DMS153 treated with DMSO at 0.1 percent for 48 hours (cell line): Measurements from ENCODE around the gene TBC1D1.

Experiments used
- DNase-seq: peaks from one replicate; lab custom pipeline; 2025; ENCODE audit not compliant: unreplicated experiment; lab: John Stamatoyannopoulos, UW

Gene TBC1D1

GRCh38 chr4:38075370-38076152 lies 184.7 kb downstream of the TBC1D1 start:
- DNase-seq, result no peak

GRCh38 chr4:38076153-38076669 lies 185.3 kb downstream of the TBC1D1 start:
- DNase-seq, result no peak

GRCh38 chr4:38077791-38078489 lies 187.1 kb downstream of the TBC1D1 start:
- no peak for DNase-seq

- DNase-seq, result no peak
These were observed 187.9 kb downstream of the TBC1D1 start for GRCh38 chr4:38078590-38079421.

- no peak for DNase-seq
These were observed 189.4 kb downstream of the TBC1D1 start for GRCh38 chr4:38080061-38080974.

- no peak for DNase-seq
These were observed 191.1 kb downstream of the TBC1D1 start for GRCh38 chr4:38082021-38082420.

GRCh38 chr4:38082424-38083385 lies 191.8 kb downstream of the TBC1D1 start:
- DNase-seq, result no peak

- DNase-seq, result no peak
These were observed 194.2 kb downstream of the TBC1D1 start for GRCh38 chr4:38084877-38085711.

- no peak for DNase-seq
These were observed 194.9 kb downstream of the TBC1D1 start for GRCh38 chr4:38085751-38086150.

- DNase-seq, result no peak
These were observed 195.4 kb downstream of the TBC1D1 start for GRCh38 chr4:38086151-38086848.

- DNase-seq, result no peak
These were observed 196.0 kb downstream of the TBC1D1 start for GRCh38 chr4:38086849-38087226.

GRCh38 chr4:38088321-38088720 lies 197.4 kb downstream of the TBC1D1 start:
- DNase-seq, result no peak

GRCh38 chr4:38089961-38090360 lies 199.1 kb downstream of the TBC1D1 start:
- no peak for DNase-seq

- no peak for DNase-seq
These were observed 199.8 kb downstream of the TBC1D1 start for GRCh38 chr4:38090455-38091246.

- no peak for DNase-seq
These were observed 200.8 kb downstream of the TBC1D1 start for GRCh38 chr4:38091636-38092035.

GRCh38 chr4:38092701-38093100 lies 201.8 kb downstream of the TBC1D1 start:
- no peak for DNase-seq

GRCh38 chr4:38094419-38094818 lies 203.5 kb downstream of the TBC1D1 start:
- no peak for DNase-seq
